RWPE2 (cell line): ENCODE measurements around the gene LRP1B.
"Not testable (repeated sequence)": the region's sequence is repeated elsewhere in the genome, so short reads cannot be mapped to it uniquely, and the experiment has no call there.

ENCODE experiments used
- ATAC-seq: fragments of 200-7000 bp; cut with Tn5 transposase; 3 replicates; pipeline ENCODE4 v1.9.1; 2021; ENCODE audit warnings: low read depth
- DNase-seq: peaks from one replicate; pipeline ENCODE4 v3.0.0-alpha.2; 2020; ENCODE audit warnings: low spot score
- H3K27ac ChIP-seq: fragments of 450-650 bp; 2 replicates; pipeline ENCODE4 v1.5.1; 2017; ENCODE audit warnings: mild to moderate bottlenecking; ENCODE audit not compliant: poor library complexity, severe bottlenecking
- H3K27me3 ChIP-seq: fragments of 250-450 bp; sonication (Bioruptor Pico); 2 replicates; pipeline ENCODE4 v1.5.1; 2021; ENCODE audit warnings: mild to moderate bottlenecking, moderate library complexity; ENCODE audit not compliant: insufficient read depth, poor library complexity, severe bottlenecking
- H3K36me3 ChIP-seq: fragments of 250-450 bp; sonication (Bioruptor Pico); 2 replicates; pipeline ENCODE4 v1.5.1; 2020; ENCODE audit warnings: low read depth, mild to moderate bottlenecking, moderate library complexity
- H3K4me1 ChIP-seq: fragments of 250-450 bp; sonication (Bioruptor Pico); 2 replicates; pipeline ENCODE4 v1.5.1; 2021; ENCODE audit warnings: mild to moderate bottlenecking, moderate library complexity; ENCODE audit not compliant: insufficient read depth, poor library complexity, severe bottlenecking
- H3K4me3 ChIP-seq: fragments of 250-450 bp; sonication (Bioruptor Pico); 2 replicates; pipeline ENCODE4 v1.5.1; 2021; ENCODE audit warnings: mild to moderate bottlenecking, moderate library complexity; ENCODE audit not compliant: severe bottlenecking
- H3K9me3 ChIP-seq: fragments of 250-450 bp; sonication (Bioruptor Pico); 2 replicates; pipeline ENCODE4 v1.5.1; 2021; ENCODE audit warnings: mild to moderate bottlenecking, moderate library complexity; ENCODE audit not compliant: severe bottlenecking
- CTCF ChIP-seq: fragments of 450-650 bp; IDR thresholded peaks from one replicate; pipeline ENCODE4 v1.5.1; 2017; ENCODE audit warnings: mild to moderate bottlenecking, moderate library complexity; ENCODE audit not compliant: poor library complexity, severe bottlenecking

The LRP1B gene

GRCh38 chr2:140436936-140437335 is 1693.9 kb downstream of the LRP1B start:
- H3K9me3 ChIP-seq, result no peaks in the 10 kb centered on the region
- ATAC-seq, result no peak
- no peak for TF ChIP-seq CTCF
- no peak for DNase-seq
- H3K27me3 ChIP-seq, result no peaks in the 10 kb centered on the region
- no peak overlapping the region for H3K27ac ChIP-seq
- H3K4me3 ChIP-seq, result no peak overlapping the region
- H3K4me1 ChIP-seq, result no peaks in the 10 kb centered on the region
- no peaks in the 10 kb centered on the region for H3K36me3 ChIP-seq

GRCh38 chr2:140427033-140427432 is 1703.8 kb downstream of the LRP1B start:
- not testable (repeated sequence) for DNase-seq, H3K4me1 ChIP-seq, H3K27me3 ChIP-seq, H3K36me3 ChIP-seq, H3K27ac ChIP-seq, ATAC-seq, H3K4me3 ChIP-seq, H3K9me3 ChIP-seq

- no peak for TF ChIP-seq CTCF
- ATAC-seq (no peak), DNase-seq (no peak)
- no peak overlapping the region for H3K4me3 ChIP-seq
- H3K4me1 ChIP-seq, result no peaks in the 10 kb centered on the region
- H3K36me3 ChIP-seq, result no peaks in the 10 kb centered on the region
- no peak overlapping the region for H3K27ac ChIP-seq
- H3K27me3 ChIP-seq, result no peaks in the 10 kb centered on the region
- H3K9me3 ChIP-seq, result no peaks in the 10 kb centered on the region
These were observed 1706.3 kb downstream of the LRP1B start for GRCh38 chr2:140424471-140424870.

- Histone ChIP-seq H3K4me3 (no peak overlapping the region), H3K36me3 (no peaks in the 10 kb centered on the region), H3K27ac (no peak overlapping the region), H3K27me3 (no peaks in the 10 kb centered on the region), H3K9me3 (no peaks in the 10 kb centered on the region), H3K4me1 (no peaks in the 10 kb centered on the region)
- TF ChIP-seq CTCF, result no peak
- ATAC-seq (no peak), DNase-seq (no peak)
These were observed 1708.1 kb downstream of the LRP1B start for GRCh38 chr2:140422759-140423158.

GRCh38 chr2:140417504-140417903 is 1713.3 kb downstream of the LRP1B start:
- DNase-seq (no peak), ATAC-seq (no peak)
- H3K9me3 ChIP-seq, result no peaks in the 10 kb centered on the region
- H3K27me3 ChIP-seq, result no peaks in the 10 kb centered on the region
- H3K4me3 ChIP-seq, result no peak overlapping the region
- no peak overlapping the region for H3K27ac ChIP-seq
- no peaks in the 10 kb centered on the region for H3K36me3 ChIP-seq
- no peak for TF ChIP-seq CTCF
- H3K4me1 ChIP-seq, result no peaks in the 10 kb centered on the region
